GM12878 (cell line): ENCODE measurements around the gene CROCC. TPM values are rescaled to one million over a fixed set of nuclear protein-coding genes. Genes with fewer than 3 reads are reported as not detected.

Source experiments
- ATAC-seq: fragments of 200-7000 bp; cut with Tn5 transposase; 3 replicates; pipeline ENCODE4 v1.9.1; 2020; ENCODE audit warnings: mild to moderate bottlenecking, moderate library complexity
- BruUV-seq: library from RNA; stranded (reverse); fragments of 400-500 nt; replicated peaks from 2 replicates; lab custom pipeline; 2021; lab: Mats Ljungman, UMichigan
- CTCF ChIA-PET: fragments of 300-600 bp; sonication (Branson Sonifier 250); formaldehyde crosslinking; extraction: SDS; loops from one replicate; lab custom pipeline; 2021; ENCODE audit warnings: inconsistent platforms; lab: Yijun Ruan, JAX
- POLR2A ChIA-PET: fragments of 350-600 bp; formaldehyde crosslinking; extraction: SDS; loops from one replicate; lab custom pipeline; 2021; ENCODE audit warnings: inconsistent platforms; lab: Charles Lee
- RAD21 ChIA-PET: fragments of 300-600 bp; sonication (Branson Sonifier 250); formaldehyde crosslinking; loops from one replicate; lab custom pipeline; 2023; ENCODE audit warnings: antibody characterized with exemption; ENCODE audit not compliant: unreplicated experiment; lab: Charles Lee
- SMC1A ChIA-PET: fragments of 300-600 bp; sonication (Branson Sonifier 250); formaldehyde crosslinking; loops from one replicate; lab custom pipeline; 2023; ENCODE audit not compliant: unreplicated experiment, uncharacterized antibody; lab: Charles Lee
- DNase-seq: peaks from one replicate; pipeline ENCODE4 v3.0.0-alpha.2; 2011; ENCODE audit warnings: low read depth, low spot score
- FAIRE-seq: peaks from 3 replicates; lab custom pipeline; 2011; peaks lifted over from hg19 to GRCh38; lab: Jason Lieb, UNC
- H2AFZ ChIP-seq: 2 replicates; pipeline ENCODE4 v1.6.0; 2011; ENCODE audit warnings: low read depth, low read length, control low read depth; ENCODE audit not compliant: control insufficient read depth
- H3K27ac ChIP-seq: 2 replicates; pipeline ENCODE4 v1.5.1; 2011; ENCODE audit warnings: control low read depth; ENCODE audit not compliant: control insufficient read depth, insufficient read depth
- H3K27me3 ChIP-seq, 2 experiments: replicated peaks in 1 of 2; 2 replicates each; pipeline versions ENCODE4 v1.6.0 to v1.6.1; 2011; ENCODE audit warnings: low read length in 1 of 2; ENCODE audit not compliant: control insufficient read depth in 2 of 2, insufficient read depth in 2 of 2
- H3K36me3 ChIP-seq, 2 experiments: 2 replicates each; pipeline ENCODE4 v1.5.1; 2011; ENCODE audit warnings: low read length in 1 of 2; ENCODE audit not compliant: control insufficient read depth in 2 of 2, insufficient read depth in 2 of 2
- H3K4me1 ChIP-seq: 2 replicates; pipeline ENCODE4 v1.6.1; 2011; ENCODE audit warnings: mild to moderate bottlenecking, low read length, moderate library complexity, mixed read lengths; ENCODE audit not compliant: control insufficient read depth, insufficient read depth
- H3K4me2 ChIP-seq: 2 replicates; pipeline ENCODE4 v1.6.0; 2011; ENCODE audit warnings: control low read depth; ENCODE audit not compliant: control insufficient read depth, insufficient read depth
- H3K4me3 ChIP-seq: fragments of 200-600 bp; sonication (generic); 2 replicates; pipeline ENCODE4 v1.5.1; 2016
- H3K79me2 ChIP-seq: 2 replicates; pipeline ENCODE4 v1.6.0; 2011; ENCODE audit warnings: low read length; ENCODE audit not compliant: control insufficient read depth, insufficient read depth
- H3K9ac ChIP-seq: 2 replicates; pipeline ENCODE4 v1.8.0; 2011; ENCODE audit warnings: low read length, control low read depth, mixed read lengths; ENCODE audit not compliant: control insufficient read depth, insufficient read depth
- H3K9me3 ChIP-seq: replicated peaks from 3 replicates; pipeline ENCODE4 v1.5.1; 2011; ENCODE audit warnings: mild to moderate bottlenecking, low read length; ENCODE audit not compliant: control insufficient read depth, insufficient read depth
- H4K20me1 ChIP-seq: 2 replicates; pipeline ENCODE4 v1.6.0; 2011; ENCODE audit not compliant: control insufficient read depth, insufficient read depth
- BMI1 ChIP-seq: fragments of 450-650 bp; IDR thresholded peaks from 2 replicates; pipeline ENCODE4 v1.6.1; 2016; ENCODE audit warnings: mild to moderate bottlenecking, moderate library complexity, borderline replicate concordance
- HDAC6 ChIP-seq: fragments of 200-600 bp; sonication (generic); IDR thresholded peaks from one replicate; pipeline ENCODE4 v1.8.0; 2017; ENCODE audit warnings: antibody characterized with exemption; ENCODE audit not compliant: unreplicated experiment
- JUND ChIP-seq: IDR thresholded peaks from 2 replicates; pipeline ENCODE4 v1.6.1; 2012; ENCODE audit warnings: low read depth, mild to moderate bottlenecking, low read length, improper control_type of control experiment, moderate library complexity
- KDM1A ChIP-seq: fragments of 200-600 bp; sonication (generic); IDR thresholded peaks from 2 replicates; pipeline ENCODE4 v1.6.1; 2016; ENCODE audit warnings: borderline replicate concordance
- NRF1 ChIP-seq: conservative IDR thresholded peaks from 2 replicates; pipeline ENCODE4 v1.6.1; 2011; ENCODE audit warnings: mild to moderate bottlenecking, low read depth, low read length, improper control_type of control experiment
- PAX5 ChIP-seq: IDR thresholded peaks from 2 replicates; pipeline ENCODE4 v1.6.1; 2011; ENCODE audit warnings: low read depth, low read length, borderline replicate concordance
- RB1 ChIP-seq: fragments of 450-650 bp; formaldehyde crosslinking; IDR thresholded peaks from 2 replicates; pipeline ENCODE4 v1.6.1; 2017; ENCODE audit warnings: mild to moderate bottlenecking, borderline replicate concordance
- RFX5 ChIP-seq: IDR thresholded peaks from 2 replicates; pipeline ENCODE4 v1.6.1; 2011; ENCODE audit warnings: low read depth, low read length, improper control_type of control experiment
- SMAD5 ChIP-seq: IDR thresholded peaks from 2 replicates; pipeline ENCODE4 v1.6.1; 2016; ENCODE audit warnings: antibody characterized with exemption, low read depth
- SMARCA5 ChIP-seq: fragments of 450-650 bp; IDR thresholded peaks from 2 replicates; pipeline ENCODE4 v1.6.1; 2017; ENCODE audit warnings: mild to moderate bottlenecking
- SMC3 ChIP-seq: IDR thresholded peaks from 2 replicates; pipeline ENCODE4 v1.6.1; 2011; ENCODE audit warnings: low read length, improper control_type of control experiment, borderline replicate concordance
- SRF ChIP-seq, 2 experiments: IDR thresholded peaks; 2 replicates each; pipeline ENCODE4 v1.6.1; 2011; ENCODE audit warnings: low read depth in 2 of 2, low read length in 2 of 2, mild to moderate bottlenecking in 1 of 2, moderate library complexity in 1 of 2
- STAT3 ChIP-seq: IDR thresholded peaks from 2 replicates; pipeline ENCODE4 v1.6.1; 2011; ENCODE audit warnings: low read depth, low read length, improper control_type of control experiment
- WGBS: methylation state at CpG from one replicate; pipeline ENCODE4 v1.1.6; 2016; ENCODE audit warnings: low lambda C conversion rate; ENCODE audit not compliant: insufficient replicate concordance, insufficient coverage; ENCODE audit errors: missing lambda C conversion rate; 5-methylcytosine and 5-hydroxymethylcytosine counted together
- in situ Hi-C: fragments of 300-500 bp; cut with MboI; formaldehyde crosslinking; loops from 9 replicates; pipeline ENCODE4 v1.14.3; 2018; ENCODE audit warnings: mixed read lengths
- intact Hi-C: fragments of 100-400 bp; cut with micrococcal nuclease; formaldehyde crosslinking; loops from one replicate; pipeline ENCODE4 v1.14.2; 2022; ENCODE audit not compliant: unreplicated experiment
- polyA plus RNA-seq, 11 experiments: library from polyadenylated mRNA; depleted of rRNA in 4 of 11; unstranded in 6 of 11; stranded (reverse) in 5 of 11; fragments of >200 nt; fragmentation: Nextera tagmentation in 4 of 11; fragmentation: Illumina TruSeq in 1 of 11; extraction: Ambion mirVana in 4 of 11; extraction: Trizol in 1 of 11; gene quantifications; 1 replicate in 1 of 11; 2 replicates in 10 of 11; pipeline versions ENCODE4 v1.2.1 to v1.2.3, GENCODE V29; 2011 to 2016; ENCODE audit warnings: inconsistent platforms in 2 of 11, missing spikeins in 2 of 11, low read depth in 1 of 11
- total RNA-seq, 4 experiments: library from RNA; depleted of rRNA in 3 of 4; stranded (reverse); fragments of >200 nt in 3 of 4; fragmentation: Illumina TruSeq in 1 of 4; extraction: Trizol in 1 of 4; gene quantifications; 2 replicates each; pipeline versions ENCODE4 v1.2.1 to v1.2.3, GENCODE V29; 2013 to 2021
- TF ChIP-seq, protein P1 (sequence below): fragments of 450-650 bp; formaldehyde crosslinking; IDR thresholded peaks from 2 replicates; pipeline ENCODE4 v1.4.0; 2020; ENCODE audit warnings: mild to moderate bottlenecking, moderate library complexity

Gene CROCC
- total and polyA plus RNA-seq, 10 of the 15 experiments (the other 5 are each of a cell fraction or from before 2014, with no cell fraction given), result 0.04 to 5.5 (median 2.3) TPM

DNA sequence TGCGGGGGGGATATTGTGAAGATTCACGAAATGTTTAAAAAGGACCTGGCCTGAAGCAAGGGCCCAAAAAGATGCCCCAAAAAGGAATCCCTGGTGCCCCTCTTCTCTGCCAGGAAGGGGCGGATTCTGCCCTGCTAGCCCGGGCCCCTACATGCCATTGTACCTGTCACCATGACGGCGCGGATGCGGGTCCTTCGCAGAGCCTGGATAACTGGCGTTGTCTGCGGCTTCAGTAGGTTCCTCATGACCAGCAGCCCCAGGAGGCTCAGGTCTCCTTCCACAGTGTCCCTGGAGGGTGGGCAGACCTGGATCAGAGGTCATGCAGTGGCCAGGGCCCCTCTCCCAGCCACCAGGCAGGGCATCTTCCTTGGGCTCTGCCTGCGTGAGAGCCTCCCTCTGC is 69.8 kb downstream of the CROCC start:
- Histone ChIP-seq H3K27ac (no peak overlapping the region), H3K9me3 (no peaks in the 10 kb centered on the region), H2AFZ (no peak overlapping the region), H3K27me3 (no peaks in the 10 kb centered on the region), H3K9ac (no peak overlapping the region), H3K36me3 (no peaks in the 10 kb centered on the region), H3K4me2 (no peak overlapping the region), H4K20me1 (no peaks in the 10 kb centered on the region), H3K4me3 (no peak overlapping the region), H3K79me2 (no peaks in the 10 kb centered on the region), H3K4me1 (no peaks in the 10 kb centered on the region)
- 96% methylated on average over 12 of the region's 12 CpGs for WGBS
- intact Hi-C loops (no loop called here), in situ Hi-C loops (no loop called here)
- no peak for DNase-seq
- TF ChIP-seq PAX5, result no peak
- TF ChIP-seq SMAD5, result no peak
- TF ChIP-seq BMI1, result no peak
- TF ChIP-seq JUND, result no peak
- TF ChIP-seq KDM1A, result no peak
- no peak for TF ChIP-seq NRF1
- TF ChIP-seq, protein P1, sequence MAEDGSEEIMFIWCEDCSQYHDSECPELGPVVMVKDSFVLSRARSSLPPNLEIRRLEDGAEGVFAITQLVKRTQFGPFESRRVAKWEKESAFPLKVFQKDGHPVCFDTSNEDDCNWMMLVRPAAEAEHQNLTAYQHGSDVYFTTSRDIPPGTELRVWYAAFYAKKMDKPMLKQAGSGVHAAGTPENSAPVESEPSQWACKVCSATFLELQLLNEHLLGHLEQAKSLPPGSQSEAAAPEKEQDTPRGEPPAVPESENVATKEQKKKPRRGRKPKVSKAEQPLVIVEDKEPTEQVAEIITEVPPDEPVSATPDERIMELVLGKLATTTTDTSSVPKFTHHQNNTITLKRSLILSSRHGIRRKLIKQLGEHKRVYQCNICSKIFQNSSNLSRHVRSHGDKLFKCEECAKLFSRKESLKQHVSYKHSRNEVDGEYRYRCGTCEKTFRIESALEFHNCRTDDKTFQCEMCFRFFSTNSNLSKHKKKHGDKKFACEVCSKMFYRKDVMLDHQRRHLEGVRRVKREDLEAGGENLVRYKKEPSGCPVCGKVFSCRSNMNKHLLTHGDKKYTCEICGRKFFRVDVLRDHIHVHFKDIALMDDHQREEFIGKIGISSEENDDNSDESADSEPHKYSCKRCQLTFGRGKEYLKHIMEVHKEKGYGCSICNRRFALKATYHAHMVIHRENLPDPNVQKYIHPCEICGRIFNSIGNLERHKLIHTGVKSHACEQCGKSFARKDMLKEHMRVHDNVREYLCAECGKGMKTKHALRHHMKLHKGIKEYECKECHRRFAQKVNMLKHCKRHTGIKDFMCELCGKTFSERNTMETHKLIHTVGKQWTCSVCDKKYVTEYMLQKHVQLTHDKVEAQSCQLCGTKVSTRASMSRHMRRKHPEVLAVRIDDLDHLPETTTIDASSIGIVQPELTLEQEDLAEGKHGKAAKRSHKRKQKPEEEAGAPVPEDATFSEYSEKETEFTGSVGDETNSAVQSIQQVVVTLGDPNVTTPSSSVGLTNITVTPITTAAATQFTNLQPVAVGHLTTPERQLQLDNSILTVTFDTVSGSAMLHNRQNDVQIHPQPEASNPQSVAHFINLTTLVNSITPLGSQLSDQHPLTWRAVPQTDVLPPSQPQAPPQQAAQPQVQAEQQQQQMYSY (CRISPR knock-in tag), result no peak
- TF ChIP-seq SMARCA5, result no peak
- TF ChIP-seq STAT3, result no peak
- TF ChIP-seq RB1, result no peak
- TF ChIP-seq HDAC6, result no peak
- no peak for TF ChIP-seq SMC3
- no peak for TF ChIP-seq RFX5
- no peak for TF ChIP-seq SRF (IDR thresholded peaks at IDR 0.05; ENCODE audit: low read depth in 2 of 2, low read length in 2 of 2)
- ATAC-seq, result no peak
- BruUV-seq, result no TSS peak
- no peak for FAIRE-seq
- ChIA-PET RAD21 (no interaction called here), SMC1A (no interaction called here), POLR2A (no interaction called here), CTCF (no interaction called here)
